ENCODE measurements around the gene B3GNT7.

- no peak for TF ChIP-seq POLR2A (IDR thresholded peaks at IDR 0.05)
- no peak for TF ChIP-seq POLR2AphosphoS5 (IDR thresholded peaks at IDR 0.05)
Measured at GRCh38 chr2:231436957-231437356, 41.4 kb downstream of the B3GNT7 start.
